GM12892 (cell line): ENCODE results near the gene CYP1A2.

Experiments
- POLR2A ChIP-seq: IDR thresholded peaks from 2 replicates; pipeline ENCODE4 v1.6.1; 2011; ENCODE audit warnings: low read depth, low read length, control low read depth
- POLR2AphosphoS5 ChIP-seq: IDR thresholded peaks from 2 replicates; pipeline ENCODE4 v1.6.1; 2011; ENCODE audit warnings: low read depth, low read length, control low read depth
- TAF1 ChIP-seq: IDR thresholded peaks from 2 replicates; pipeline ENCODE4 v1.6.1; 2011; ENCODE audit warnings: low read depth, mild to moderate bottlenecking, control low read depth, low read length, borderline replicate concordance

DNA sequence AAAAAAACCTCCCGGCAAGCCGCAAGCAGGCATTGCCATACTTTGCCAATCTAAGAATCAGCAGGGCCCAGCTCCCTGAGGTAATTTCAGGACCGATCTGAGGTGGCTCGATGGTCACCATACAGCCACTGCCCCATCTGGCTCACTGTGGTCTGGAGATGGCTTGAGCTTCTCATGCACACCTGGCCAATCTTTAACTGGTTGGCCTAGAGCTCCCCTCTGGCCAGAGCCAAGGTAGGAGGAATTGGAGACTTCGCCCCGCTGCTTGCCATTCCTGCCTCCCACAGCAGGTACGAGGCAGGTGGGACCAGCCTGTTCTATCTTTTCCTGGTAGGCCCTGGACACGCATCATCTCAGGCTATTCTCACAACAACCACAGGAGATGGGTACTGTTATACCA is 10.1 kb downstream of the CYP1A2 start:
- no peak for TF ChIP-seq TAF1
- no peak for TF ChIP-seq POLR2AphosphoS5
- no peak for TF ChIP-seq POLR2A
